ENCODE measurements around the gene TIAM2. TPM values are rescaled to one million over a fixed set of nuclear protein-coding genes. Genes with fewer than 3 reads are reported as not detected.

TIAM2 gene
- total RNA-seq, 3 donors from 2014 or later (not counting 1 experiment from before 2014, with no cell fraction given), result 6.5 to 11.1 (median 8.7) TPM

DNA sequence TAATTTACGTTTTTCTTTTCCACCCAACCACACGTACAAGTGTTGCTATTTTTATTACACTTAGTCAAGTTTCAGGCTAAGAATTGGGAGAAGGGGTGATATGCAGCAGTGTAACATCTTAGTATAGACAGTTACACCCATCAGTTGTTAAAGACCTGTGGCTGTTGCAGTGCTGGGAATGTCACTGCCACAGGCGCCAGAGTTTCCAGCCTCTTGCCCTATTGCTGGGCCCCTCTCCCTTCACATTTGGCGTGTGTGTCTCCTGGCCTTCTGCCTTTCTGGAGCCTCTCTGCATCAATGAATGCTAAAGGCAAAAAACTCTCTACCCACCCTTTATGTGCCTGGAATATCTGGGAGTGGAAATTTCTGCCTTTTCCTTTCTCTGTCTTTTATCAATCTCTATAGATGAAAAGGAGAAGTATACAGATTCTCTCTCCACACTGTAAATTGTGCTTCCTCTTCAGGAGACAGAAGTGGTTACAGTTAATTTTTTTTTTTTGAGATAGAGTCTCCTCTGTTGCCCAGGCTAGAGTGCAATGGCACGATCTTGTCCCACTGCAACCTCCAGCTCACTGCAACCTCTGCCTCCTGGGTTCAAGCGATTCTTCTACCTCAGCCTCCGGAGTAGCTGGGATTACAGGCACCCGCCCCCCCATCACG, 73.0 kb downstream of the TIAM2 start:
- Mint-ChIP-seq H3K27ac (no peak overlapping the region), H3K9me3 (no peaks in the 10 kb centered on the region), H3K36me3 (no peaks in the 10 kb centered on the region), H3K27me3 (ENCODE audit: low read depth in 2 of 2) (peaks cover 13% of the 10 kb centered on the region in 2 donors), H3K4me1 (no peaks in the 10 kb centered on the region), H3K4me3 (no peak overlapping the region)
- no peaks in the 10 kb centered on the region for H3K9me3 ChIP-seq (ENCODE audit: control insufficient read depth, insufficient read depth, low read length)
- H3K4me3 ChIP-seq (ENCODE audit: low read length), result no peak overlapping the region
- intact Hi-C loops (cut with micrococcal nuclease), result no loop called here
- no peaks in the 10 kb centered on the region for H3K36me3 ChIP-seq (ENCODE audit: control insufficient read depth, insufficient read depth, low read length)
- ATAC-seq (no peak), DNase-seq (no peak)
- TF ChIP-seq, protein P1, sequence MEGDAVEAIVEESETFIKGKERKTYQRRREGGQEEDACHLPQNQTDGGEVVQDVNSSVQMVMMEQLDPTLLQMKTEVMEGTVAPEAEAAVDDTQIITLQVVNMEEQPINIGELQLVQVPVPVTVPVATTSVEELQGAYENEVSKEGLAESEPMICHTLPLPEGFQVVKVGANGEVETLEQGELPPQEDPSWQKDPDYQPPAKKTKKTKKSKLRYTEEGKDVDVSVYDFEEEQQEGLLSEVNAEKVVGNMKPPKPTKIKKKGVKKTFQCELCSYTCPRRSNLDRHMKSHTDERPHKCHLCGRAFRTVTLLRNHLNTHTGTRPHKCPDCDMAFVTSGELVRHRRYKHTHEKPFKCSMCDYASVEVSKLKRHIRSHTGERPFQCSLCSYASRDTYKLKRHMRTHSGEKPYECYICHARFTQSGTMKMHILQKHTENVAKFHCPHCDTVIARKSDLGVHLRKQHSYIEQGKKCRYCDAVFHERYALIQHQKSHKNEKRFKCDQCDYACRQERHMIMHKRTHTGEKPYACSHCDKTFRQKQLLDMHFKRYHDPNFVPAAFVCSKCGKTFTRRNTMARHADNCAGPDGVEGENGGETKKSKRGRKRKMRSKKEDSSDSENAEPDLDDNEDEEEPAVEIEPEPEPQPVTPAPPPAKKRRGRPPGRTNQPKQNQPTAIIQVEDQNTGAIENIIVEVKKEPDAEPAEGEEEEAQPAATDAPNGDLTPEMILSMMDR (IDR thresholded peaks at IDR 0.05), result no peak
- no peaks in the 10 kb centered on the region for H3K27me3 ChIP-seq (ENCODE audit: control insufficient read depth, insufficient read depth, low read length)
- no peaks in the 10 kb centered on the region for H3K4me1 ChIP-seq (ENCODE audit: control insufficient read depth, insufficient read depth, low read length)
- no peak overlapping the region for H3K27ac ChIP-seq (ENCODE audit: low read length)
- 70% methylated on average over 5 of the region's 9 CpGs for WGBS (ENCODE audit: insufficient coverage)

DNA sequence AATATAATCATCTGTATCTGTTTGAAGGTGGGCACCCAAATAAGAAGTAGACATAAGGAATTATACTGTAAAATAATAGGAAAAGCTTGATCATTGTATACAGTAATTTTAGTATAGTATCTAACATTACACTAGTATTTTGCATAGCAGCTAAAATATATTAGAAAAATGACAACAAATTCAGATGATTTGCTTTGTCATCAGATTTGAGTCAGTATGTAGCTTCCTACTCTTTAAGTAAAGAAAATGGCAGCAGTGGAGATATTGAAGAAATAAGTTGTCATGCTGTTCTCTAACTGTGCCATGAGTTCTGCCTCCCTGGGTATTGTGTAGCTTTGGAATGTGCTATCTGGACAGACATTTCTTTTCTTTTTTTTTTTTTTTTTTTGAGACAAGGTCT, 74.4 kb downstream of the TIAM2 start:
- no peaks in the 10 kb centered on the region for H3K27me3 ChIP-seq (ENCODE audit: control insufficient read depth, insufficient read depth, low read length)
- H3K4me3 ChIP-seq (ENCODE audit: low read length), result no peak overlapping the region
- ATAC-seq (no peak), DNase-seq (no peak)
- no peaks in the 10 kb centered on the region for H3K36me3 ChIP-seq (ENCODE audit: control insufficient read depth, insufficient read depth, low read length)
- no peak overlapping the region for H3K27ac Mint-ChIP-seq
- H3K4me3 Mint-ChIP-seq, result no peak overlapping the region
- H3K36me3 Mint-ChIP-seq, result no peaks in the 10 kb centered on the region
- no peaks in the 10 kb centered on the region for H3K9me3 Mint-ChIP-seq
- intact Hi-C loops (cut with micrococcal nuclease), result no loop called here
- H3K4me1 Mint-ChIP-seq, result no peaks in the 10 kb centered on the region
- no peaks in the 10 kb centered on the region for H3K4me1 ChIP-seq (ENCODE audit: control insufficient read depth, insufficient read depth, low read length)
- H3K9me3 ChIP-seq (ENCODE audit: control insufficient read depth, insufficient read depth, low read length), result no peaks in the 10 kb centered on the region
- H3K27ac ChIP-seq (ENCODE audit: low read length), result no peak overlapping the region
- H3K27me3 Mint-ChIP-seq (ENCODE audit: low read depth in 2 of 2), result peaks cover 13% of the 10 kb centered on the region in 2 donors
- TF ChIP-seq, protein P1 (IDR thresholded peaks at IDR 0.05), result no peak

DNA sequence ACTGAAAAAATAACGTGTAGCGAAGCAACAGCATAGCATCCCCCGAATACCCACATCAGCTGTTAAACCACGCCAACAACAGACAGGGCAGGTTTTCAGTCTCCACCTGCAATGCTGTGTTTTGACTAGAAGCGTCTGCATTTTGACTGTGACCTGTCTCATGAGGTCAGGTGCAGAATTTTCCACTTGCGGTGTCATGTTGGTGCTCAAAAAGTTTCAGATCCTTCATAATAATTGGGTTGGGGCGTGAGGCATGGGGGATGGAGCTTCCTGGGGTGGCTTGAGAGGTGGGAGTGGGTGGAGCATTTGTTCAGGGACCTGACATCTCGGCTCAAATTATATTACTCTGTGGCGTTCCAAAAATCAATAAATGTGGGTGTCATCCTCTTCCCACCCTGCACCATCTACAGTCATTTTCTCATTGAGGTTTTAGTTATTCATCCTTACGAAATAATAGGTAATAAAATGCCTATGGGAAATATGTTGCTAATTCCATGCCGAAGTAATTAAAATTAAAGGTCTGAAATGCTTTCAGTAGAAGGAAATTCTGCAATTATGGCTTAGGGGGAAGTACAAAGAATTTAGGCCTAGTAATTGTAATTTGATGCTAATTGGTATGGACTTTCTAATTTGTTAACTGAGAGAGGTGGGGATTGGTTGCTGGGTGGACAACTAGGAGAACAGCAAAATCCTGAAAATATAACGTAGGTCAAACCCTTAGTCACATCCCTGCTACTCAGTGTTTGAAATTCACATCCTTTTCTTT, 81.0 kb downstream of the TIAM2 start:
- H3K4me1 Mint-ChIP-seq, result no peaks in the 10 kb centered on the region
- H3K9me3 ChIP-seq (ENCODE audit: control insufficient read depth, insufficient read depth, low read length), result no peaks in the 10 kb centered on the region
- H3K4me3 ChIP-seq (ENCODE audit: low read length), result no peak overlapping the region
- WGBS (ENCODE audit: insufficient coverage), result 70% methylated on average over 11 of the region's 12 CpGs
- no peaks in the 10 kb centered on the region for H3K9me3 Mint-ChIP-seq
- TF ChIP-seq, protein P1 (IDR thresholded peaks at IDR 0.05), result no peak
- H3K4me3 Mint-ChIP-seq, result no peak overlapping the region
- intact Hi-C loops (cut with micrococcal nuclease), result no loop called here
- H3K27ac Mint-ChIP-seq, result no peak overlapping the region
- ATAC-seq, result no peak
- no peaks in the 10 kb centered on the region for H3K36me3 Mint-ChIP-seq
- H3K36me3 ChIP-seq (ENCODE audit: control insufficient read depth, insufficient read depth, low read length), result no peaks in the 10 kb centered on the region
- no peak for DNase-seq
- peaks cover 0 to 9% of the 10 kb centered on the region in 2 donors for H3K27me3 Mint-ChIP-seq (ENCODE audit: low read depth in 2 of 2)
- H3K27me3 ChIP-seq (ENCODE audit: control insufficient read depth, insufficient read depth, low read length), result no peaks in the 10 kb centered on the region
- no peak overlapping the region for H3K27ac ChIP-seq (ENCODE audit: low read length)
- H3K4me1 ChIP-seq (ENCODE audit: control insufficient read depth, insufficient read depth, low read length), result no peaks in the 10 kb centered on the region
